Colonic mucosa (tissue), 4 donors: Measurements from ENCODE around the gene SYT8. TPM values are rescaled to one million over a fixed set of nuclear protein-coding genes. Genes with fewer than 3 reads are reported as not detected.

Experiments
- DNase-seq: peaks from one replicate; pipeline ENCODE4 v3.0.0-alpha.2; 2020
- H3K27ac ChIP-seq: fragments of 200-600 bp; one replicate; pipeline ENCODE4 v1.8.0; 2021
- H3K27me3 ChIP-seq: fragments of 200-600 bp; one replicate; pipeline ENCODE4 v1.8.0; 2021
- H3K36me3 ChIP-seq: fragments of 200-600 bp; one replicate; pipeline ENCODE4 v1.8.0; 2021
- H3K4me1 ChIP-seq: fragments of 200-600 bp; one replicate; pipeline ENCODE4 v1.8.0; 2021; ENCODE audit warnings: mild to moderate bottlenecking
- H3K4me3 ChIP-seq: fragments of 200-600 bp; one replicate; pipeline ENCODE4 v1.8.0; 2021
- H3K9ac ChIP-seq, 2 donors: one replicate each; pipeline ENCODE4 v1.7.0; 2013; ENCODE audit warnings: control low read depth in 2 of 2, low read depth in 2 of 2, low read length in 2 of 2
- H3K9me3 ChIP-seq: fragments of 200-600 bp; one replicate; pipeline ENCODE4 v1.8.0; 2021
- intact Hi-C: fragments of 100-400 bp; cut with DNase I; formaldehyde crosslinking; loops from one replicate; pipeline ENCODE4 v1.14.1; 2022
- total RNA-seq, 2 donors: library from RNA; stranded (reverse); fragmentation: NEBNext Ultra II Directional in 1 of 2; extraction: Animal tissue kit (Norgen Biotek cat#: 25700) in 1 of 2; gene quantifications; one replicate each; pipeline ENCODE4 v1.2.1, GENCODE V29; 2021
- TF ChIP-seq, protein P1 (sequence below): fragments of 200-600 bp; IDR thresholded peaks from one replicate; pipeline ENCODE4 v1.8.0; 2022; ENCODE audit warnings: antibody characterized with exemption, mild to moderate bottlenecking
- donor health status: healthy.
- donor health status: DM: no; HTN: no; CAD: no.
- donor health status: DM: no; HTN: no; CAD: no.

The SYT8 gene
- total RNA-seq, 2 donors from 2014 or later, result 1.7 to 3.5 TPM

DNA sequence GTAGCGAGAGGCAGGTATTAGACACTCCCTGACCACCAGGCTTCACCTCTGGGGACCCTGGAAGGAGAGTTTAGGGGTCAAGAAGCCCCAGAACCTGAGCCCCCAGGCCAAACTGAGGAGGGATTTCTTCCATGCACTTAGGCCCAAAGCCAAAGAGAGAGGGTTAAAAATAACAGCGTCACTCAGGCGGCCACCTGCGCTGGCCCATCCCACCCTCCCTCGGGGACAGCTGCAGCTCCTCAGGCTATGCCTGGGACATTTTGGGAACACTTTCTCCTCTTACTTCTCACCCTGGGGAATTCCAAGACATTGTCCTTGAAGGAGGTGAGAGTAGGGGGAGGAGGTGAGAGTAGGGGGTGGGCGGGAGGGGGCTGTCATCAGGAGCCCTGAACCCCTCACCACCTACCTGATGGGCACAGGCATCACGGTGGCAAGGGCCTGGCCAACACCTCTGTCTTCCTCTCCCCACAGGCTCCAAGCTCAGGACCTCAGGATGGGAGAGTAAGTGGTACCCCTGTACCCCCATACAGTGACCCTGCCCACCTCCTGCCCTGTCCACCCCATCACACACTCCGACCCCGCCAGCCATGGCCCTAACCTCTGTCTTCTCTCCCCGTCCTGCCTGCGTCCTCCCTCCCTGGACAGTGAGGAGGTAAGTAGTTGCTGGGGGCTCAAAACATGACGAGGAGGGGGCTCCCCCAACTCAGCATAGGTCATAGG, 4.6 kb downstream of the SYT8 start:
- Histone ChIP-seq H3K36me3 (no peaks in the 10 kb centered on the region), H3K4me1 (peaks cover 7% of the 10 kb centered on the region), H3K27ac (no peak overlapping the region), H3K9ac (no peak overlapping the region), H3K27me3 (no peaks in the 10 kb centered on the region), H3K9me3 (no peaks in the 10 kb centered on the region), H3K4me3 (no peak overlapping the region)
- intact Hi-C loops, result loop anchor here (5.0 kb wide), 1 partner anchor 313 kb away; no protein-coding TSS in a partner anchor
- TF ChIP-seq, protein P1, sequence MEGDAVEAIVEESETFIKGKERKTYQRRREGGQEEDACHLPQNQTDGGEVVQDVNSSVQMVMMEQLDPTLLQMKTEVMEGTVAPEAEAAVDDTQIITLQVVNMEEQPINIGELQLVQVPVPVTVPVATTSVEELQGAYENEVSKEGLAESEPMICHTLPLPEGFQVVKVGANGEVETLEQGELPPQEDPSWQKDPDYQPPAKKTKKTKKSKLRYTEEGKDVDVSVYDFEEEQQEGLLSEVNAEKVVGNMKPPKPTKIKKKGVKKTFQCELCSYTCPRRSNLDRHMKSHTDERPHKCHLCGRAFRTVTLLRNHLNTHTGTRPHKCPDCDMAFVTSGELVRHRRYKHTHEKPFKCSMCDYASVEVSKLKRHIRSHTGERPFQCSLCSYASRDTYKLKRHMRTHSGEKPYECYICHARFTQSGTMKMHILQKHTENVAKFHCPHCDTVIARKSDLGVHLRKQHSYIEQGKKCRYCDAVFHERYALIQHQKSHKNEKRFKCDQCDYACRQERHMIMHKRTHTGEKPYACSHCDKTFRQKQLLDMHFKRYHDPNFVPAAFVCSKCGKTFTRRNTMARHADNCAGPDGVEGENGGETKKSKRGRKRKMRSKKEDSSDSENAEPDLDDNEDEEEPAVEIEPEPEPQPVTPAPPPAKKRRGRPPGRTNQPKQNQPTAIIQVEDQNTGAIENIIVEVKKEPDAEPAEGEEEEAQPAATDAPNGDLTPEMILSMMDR, result no peak
- no peak for DNase-seq

DNA sequence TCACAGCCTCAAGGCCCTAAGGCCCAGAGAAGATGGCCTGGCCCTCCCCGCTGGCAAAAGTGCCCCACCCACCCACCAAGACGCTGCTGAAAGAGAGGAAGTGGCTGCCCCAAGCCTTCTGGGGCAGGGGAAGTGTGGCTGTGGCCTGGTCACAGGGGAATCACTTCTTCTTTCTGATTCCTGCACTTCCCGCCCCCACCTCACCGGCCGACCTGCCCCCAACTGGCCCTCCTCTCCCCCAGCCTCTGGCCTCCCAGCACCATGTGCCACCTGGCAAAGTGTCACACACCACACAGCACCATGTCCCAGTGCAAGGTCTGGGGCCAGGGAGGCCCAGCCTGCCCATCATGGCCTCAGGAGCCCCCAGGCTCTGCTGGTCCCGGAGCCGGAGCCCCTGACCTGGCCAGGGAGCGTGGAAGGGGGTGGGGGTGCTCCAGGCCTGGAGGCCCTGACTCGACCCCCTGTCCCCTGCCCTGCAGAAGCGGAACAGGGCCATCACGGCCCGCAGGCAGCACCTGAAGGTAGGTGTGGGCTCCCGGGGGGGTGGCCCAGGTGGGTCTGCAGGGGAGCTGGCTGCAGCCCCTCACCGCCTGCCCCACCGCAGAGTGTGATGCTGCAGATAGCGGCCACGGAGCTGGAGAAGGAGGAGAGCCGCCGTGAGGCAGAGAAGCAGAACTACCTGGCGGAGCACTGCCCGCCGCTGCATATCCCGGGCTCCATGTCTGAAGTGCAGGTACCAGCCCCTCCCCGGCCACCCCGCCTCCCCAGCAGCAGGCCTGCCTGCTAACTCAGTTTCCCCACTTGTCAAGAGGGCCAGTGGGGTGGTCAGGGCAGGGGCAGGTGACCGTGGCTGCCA, 5.4 kb downstream of the SYT8 start:
- Histone ChIP-seq H3K4me1 (no peaks in the 10 kb centered on the region), H3K9ac (no peak overlapping the region), H3K4me3 (no peak overlapping the region), H3K27me3 (no peaks in the 10 kb centered on the region), H3K27ac (no peak overlapping the region), H3K36me3 (no peaks in the 10 kb centered on the region), H3K9me3 (no peaks in the 10 kb centered on the region)
- intact Hi-C loops, result loop anchor here (5.0 kb wide), 1 partner anchor 312 kb away; no protein-coding TSS in a partner anchor
- peak; percentile 54 for DNase-seq
- TF ChIP-seq, protein P1, result no peak

DNA sequence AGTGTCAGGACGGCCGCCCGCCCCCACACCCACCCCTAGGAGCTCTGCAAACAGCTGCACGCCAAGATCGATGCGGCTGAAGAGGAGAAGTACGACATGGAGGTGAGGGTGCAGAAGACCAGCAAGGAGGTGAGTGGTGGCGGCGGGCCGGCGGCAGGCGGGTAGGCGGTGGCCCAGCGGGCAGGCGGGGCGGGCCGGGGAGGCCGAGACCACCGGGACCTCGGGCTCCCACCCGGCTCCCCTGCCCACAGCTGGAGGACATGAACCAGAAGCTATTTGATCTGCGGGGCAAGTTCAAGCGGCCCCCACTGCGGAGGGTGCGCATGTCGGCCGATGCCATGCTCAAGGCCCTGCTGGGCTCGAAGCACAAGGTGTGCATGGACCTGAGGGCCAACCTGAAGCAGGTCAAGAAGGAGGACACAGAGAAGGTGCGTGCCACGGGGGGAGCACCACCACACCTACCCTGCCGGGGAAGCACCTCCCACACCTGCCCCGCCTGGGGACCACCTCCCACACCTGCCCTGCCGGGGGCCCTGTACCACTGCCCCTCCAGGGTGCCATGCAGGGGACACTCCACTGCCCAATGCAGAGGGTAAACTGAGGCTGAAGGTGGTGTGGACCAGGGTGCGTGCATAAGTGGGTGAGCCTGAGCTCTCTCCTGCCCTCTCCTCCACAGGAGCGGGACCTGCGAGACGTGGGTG, 6.1 kb downstream of the SYT8 start:
- no peak overlapping the region for H3K27ac ChIP-seq
- no peak overlapping the region for H3K4me3 ChIP-seq

DNA sequence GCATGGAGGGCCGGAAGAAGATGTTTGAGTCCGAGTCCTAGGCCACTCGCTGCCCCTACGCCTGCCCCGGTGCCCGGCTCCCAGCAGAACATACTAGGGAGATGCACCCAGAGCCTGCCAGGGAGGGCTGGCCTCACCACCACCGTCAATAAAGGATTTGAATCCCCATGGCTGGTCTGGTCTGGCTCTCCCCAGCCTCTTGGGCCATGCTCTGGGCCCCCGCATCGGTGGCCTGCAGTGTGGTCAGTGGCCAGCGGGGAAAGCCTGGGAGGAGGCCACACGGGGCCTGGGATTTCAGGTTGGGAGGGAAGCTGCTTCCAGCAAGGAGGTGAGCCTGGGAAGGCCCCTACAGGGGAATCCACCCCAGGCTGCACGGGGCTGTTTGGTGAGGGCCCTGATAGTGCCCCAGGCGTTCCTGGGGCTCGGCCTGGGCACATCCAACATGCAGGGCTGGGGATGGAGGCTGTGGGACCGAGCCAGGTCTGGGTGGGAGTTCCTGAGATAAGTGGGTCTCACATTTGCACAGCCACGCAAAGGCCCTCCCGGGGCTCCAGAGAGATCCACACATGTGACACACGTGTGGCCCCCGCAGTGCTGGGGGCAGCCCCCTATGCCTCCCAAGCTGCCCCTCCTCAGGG, 6.8 kb downstream of the SYT8 start:
- DNase-seq, result no peak
- TF ChIP-seq, protein P1, result no peak
- no peaks in the 10 kb centered on the region for H3K27me3 ChIP-seq
- no peak overlapping the region for H3K27ac ChIP-seq
- intact Hi-C loops, result no loop called here
- no peaks in the 10 kb centered on the region for H3K9me3 ChIP-seq
- H3K4me1 ChIP-seq, result no peaks in the 10 kb centered on the region
- no peak overlapping the region for H3K9ac ChIP-seq
- no peaks in the 10 kb centered on the region for H3K36me3 ChIP-seq
- H3K4me3 ChIP-seq, result no peak overlapping the region

More for the DNA sequence above, 6.1 kb downstream of the SYT8 start:
- H3K9ac ChIP-seq, result no peak overlapping the region
- TF ChIP-seq, protein P1, result no peak
- no peaks in the 10 kb centered on the region for H3K27me3 ChIP-seq
- DNase-seq, result no peak
- no peaks in the 10 kb centered on the region for H3K9me3 ChIP-seq
- intact Hi-C loops, result no loop called here
- no peaks in the 10 kb centered on the region for H3K36me3 ChIP-seq
- H3K4me1 ChIP-seq, result no peaks in the 10 kb centered on the region
